WERI-Rb-1 (cell line): ENCODE results near the gene YWHAE.

Source experiments
- DNase-seq: peaks from one replicate; pipeline ENCODE4 v3.0.0-alpha.2; 2020
- H3K27ac ChIP-seq: fragments of 250-450 bp; sonication (Bioruptor Pico); 2 replicates; pipeline ENCODE4 v1.5.1; 2020; ENCODE audit warnings: mild to moderate bottlenecking, moderate library complexity
- H3K27me3 ChIP-seq: fragments of 250-450 bp; sonication (Bioruptor Pico); 2 replicates; pipeline ENCODE4 v1.5.1; 2021; ENCODE audit warnings: mild to moderate bottlenecking, low read depth, moderate library complexity; ENCODE audit not compliant: insufficient read depth, severe bottlenecking
- H3K36me3 ChIP-seq: fragments of 250-450 bp; sonication (Bioruptor Pico); 2 replicates; pipeline ENCODE4 v1.5.1; 2020; ENCODE audit warnings: mild to moderate bottlenecking, moderate library complexity
- H3K4me3 ChIP-seq: 2 replicates; pipeline ENCODE4 v1.5.1; 2011; ENCODE audit warnings: low read depth, mild to moderate bottlenecking, control low read depth, low read length
- H3K9me3 ChIP-seq: fragments of 250-450 bp; sonication (Bioruptor Pico); 2 replicates; pipeline ENCODE4 v1.5.1; 2021; ENCODE audit warnings: mild to moderate bottlenecking, moderate library complexity; ENCODE audit not compliant: severe bottlenecking
- CTCF ChIP-seq: IDR thresholded peaks from 2 replicates; pipeline ENCODE4 v1.5.1; 2011; ENCODE audit warnings: low read depth, mild to moderate bottlenecking, control low read depth, inconsistent platforms, low read length

YWHAE gene

GRCh38 chr17:1351971-1352370 is 48.1 kb downstream of the YWHAE start:
- Histone ChIP-seq H3K9me3 (no peaks in the 10 kb centered on the region), H3K27ac (no peak overlapping the region), H3K27me3 (no peaks in the 10 kb centered on the region), H3K4me3 (no peak overlapping the region), H3K36me3 (peaks cover 84% of the 10 kb centered on the region)
- no peak for DNase-seq
- TF ChIP-seq CTCF = no peak

GRCh38 chr17:1351275-1351674 is 48.7 kb downstream of the YWHAE start:
- Histone ChIP-seq H3K27ac (no peak overlapping the region), H3K27me3 (no peaks in the 10 kb centered on the region), H3K36me3 (peaks cover 83% of the 10 kb centered on the region), H3K4me3 (no peak overlapping the region), H3K9me3 (no peaks in the 10 kb centered on the region)
- TF ChIP-seq CTCF = no peak
- DNase-seq = no peak

GRCh38 chr17:1347589-1348323 is 52.3 kb downstream of the YWHAE start:
- no peaks in the 10 kb centered on the region for H3K27me3 ChIP-seq
- DNase-seq = no peak
- TF ChIP-seq CTCF = no peak
- H3K9me3 ChIP-seq = no peaks in the 10 kb centered on the region
- H3K36me3 ChIP-seq = peaks cover 78% of the 10 kb centered on the region
- no peak overlapping the region for H3K27ac ChIP-seq
- H3K4me3 ChIP-seq = no peak overlapping the region

GRCh38 chr17:1344521-1344920 is 55.5 kb downstream of the YWHAE start:
- no peak for DNase-seq
- Histone ChIP-seq H3K27me3 (no peaks in the 10 kb centered on the region), H3K36me3 (peaks cover 48% of the 10 kb centered on the region), H3K9me3 (no peaks in the 10 kb centered on the region), H3K27ac (no peak overlapping the region), H3K4me3 (no peak overlapping the region)
- TF ChIP-seq CTCF = no peak

GRCh38 chr17:1343554-1343953 is 56.5 kb downstream of the YWHAE start:
- H3K27ac ChIP-seq = no peak overlapping the region
- no peaks in the 10 kb centered on the region for H3K9me3 ChIP-seq
- no peak overlapping the region for H3K4me3 ChIP-seq
- H3K27me3 ChIP-seq = no peaks in the 10 kb centered on the region
- DNase-seq = no peak
- H3K36me3 ChIP-seq = peaks cover 45% of the 10 kb centered on the region
- no peak for TF ChIP-seq CTCF

- Histone ChIP-seq H3K36me3 (peaks cover 18% of the 10 kb centered on the region), H3K27ac (no peak overlapping the region), H3K27me3 (no peaks in the 10 kb centered on the region), H3K4me3 (no peak overlapping the region), H3K9me3 (no peaks in the 10 kb centered on the region)
- DNase-seq = no peak
- no peak for TF ChIP-seq CTCF
These were observed 59.7 kb downstream of the YWHAE start for GRCh38 chr17:1340371-1340770.
